CD4-positive, alpha-beta T cell treated with Interferon gamma for 1 hour (primary cell): ENCODE results near the gene GPALPP1.
A peak's percentile ranks its signal among the peaks of the same experiment; 100 is the strongest.
"Not testable (repeated sequence)": the region's sequence is repeated elsewhere in the genome, so short reads cannot be mapped to it uniquely, and the experiment has no call there.

Experiments
- DNase-seq: peaks from one replicate; pipeline ENCODE4 v3.0.0-alpha.2; 2020

The GPALPP1 gene

DNA sequence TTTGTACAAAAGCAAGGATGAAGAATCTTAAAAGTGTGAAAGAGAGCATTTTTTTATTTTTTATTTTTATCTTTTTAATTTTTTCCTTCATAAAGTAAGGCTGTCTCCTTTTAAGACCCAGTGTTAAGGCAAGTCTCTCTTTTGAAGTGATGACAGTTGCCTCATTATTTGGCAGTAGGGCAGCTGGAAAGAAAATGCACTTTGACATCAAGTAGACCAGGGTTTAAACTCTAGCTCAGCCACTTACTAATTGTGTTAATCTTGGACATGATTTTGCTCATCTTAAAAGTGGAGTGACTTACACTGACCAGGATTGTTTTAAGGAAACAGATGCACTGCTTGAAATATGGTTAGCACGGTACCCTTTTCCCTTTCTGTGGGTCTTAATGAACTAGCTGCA is 18.5 kb downstream of the GPALPP1 start:
- no peak for DNase-seq

- no peak for DNase-seq
These were observed 21.9 kb downstream of the GPALPP1 start for GRCh38 chr13:45011198-45011597.

- no peak for DNase-seq
These were observed 26.0 kb downstream of the GPALPP1 start for GRCh38 chr13:45015300-45015699.

- DNase-seq, result no peak
These were observed 27.6 kb downstream of the GPALPP1 start for GRCh38 chr13:45016792-45017425.

- not testable (repeated sequence) for DNase-seq
These were observed 30.6 kb downstream of the GPALPP1 start for GRCh38 chr13:45019981-45020380.

DNA sequence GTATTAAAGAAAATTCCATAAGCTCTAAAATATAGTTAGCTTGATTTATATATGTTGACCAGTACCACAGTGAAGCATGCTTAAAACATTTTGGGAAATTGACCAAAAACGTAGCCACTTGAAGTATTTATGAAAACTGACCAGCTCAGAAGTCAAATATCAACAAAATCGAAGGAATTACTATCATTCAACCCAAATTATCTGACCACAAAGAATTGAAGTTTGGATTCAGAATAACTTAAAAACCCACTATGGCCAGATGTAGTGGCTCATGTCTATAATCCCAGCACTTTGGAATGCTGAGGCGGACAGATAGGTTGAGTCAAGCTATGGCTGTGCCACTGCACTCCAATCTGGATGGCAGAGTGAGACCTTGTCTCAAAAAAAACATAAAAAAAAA is 31.9 kb downstream of the GPALPP1 start:
- no peak for DNase-seq

- no peak for DNase-seq
These were observed 35.5 kb downstream of the GPALPP1 start for GRCh38 chr13:45024847-45025246.

DNA sequence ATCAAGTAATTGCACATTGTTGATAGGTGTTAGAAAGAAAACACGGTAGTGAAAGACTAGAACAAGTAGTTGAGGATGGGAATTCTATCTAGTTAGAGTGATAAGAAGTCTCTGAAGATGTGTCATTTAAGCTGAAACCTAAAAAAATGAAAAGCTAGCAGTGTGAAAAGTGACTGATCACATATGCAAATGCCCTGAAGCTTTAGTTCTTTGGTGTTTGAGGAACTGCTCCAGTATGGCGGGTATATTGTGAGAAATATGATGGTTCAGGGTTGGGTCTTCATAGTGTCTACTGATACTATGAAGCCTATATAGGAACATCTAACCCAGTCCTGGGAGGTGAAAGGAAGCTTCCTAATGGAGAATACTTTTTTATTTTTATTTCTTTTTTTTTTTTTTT is 45.0 kb downstream of the GPALPP1 start:
- DNase-seq, result no peak

GRCh38 chr13:45036206-45036605 is 46.9 kb downstream of the GPALPP1 start:
- no peak for DNase-seq

DNA sequence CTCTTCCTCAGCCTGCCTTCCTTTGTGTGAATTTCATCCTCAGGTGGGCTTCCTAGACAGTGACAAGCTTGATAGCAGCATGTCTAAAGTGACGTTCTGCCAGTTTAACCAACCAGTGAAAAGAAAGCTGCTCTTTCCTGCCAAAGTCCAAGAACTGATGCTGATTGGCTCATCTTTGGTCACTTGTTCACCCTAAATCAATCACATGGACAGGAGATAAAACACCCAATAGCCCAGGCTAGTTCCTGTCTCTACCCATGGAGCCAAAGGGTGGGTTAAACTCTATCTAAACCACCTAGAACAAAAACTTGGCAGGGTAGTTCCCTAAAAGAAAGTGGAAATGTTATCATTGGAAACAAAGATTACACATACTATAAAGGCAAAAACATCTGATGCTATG is 50.8 kb downstream of the GPALPP1 start:
- no peak for DNase-seq

DNA sequence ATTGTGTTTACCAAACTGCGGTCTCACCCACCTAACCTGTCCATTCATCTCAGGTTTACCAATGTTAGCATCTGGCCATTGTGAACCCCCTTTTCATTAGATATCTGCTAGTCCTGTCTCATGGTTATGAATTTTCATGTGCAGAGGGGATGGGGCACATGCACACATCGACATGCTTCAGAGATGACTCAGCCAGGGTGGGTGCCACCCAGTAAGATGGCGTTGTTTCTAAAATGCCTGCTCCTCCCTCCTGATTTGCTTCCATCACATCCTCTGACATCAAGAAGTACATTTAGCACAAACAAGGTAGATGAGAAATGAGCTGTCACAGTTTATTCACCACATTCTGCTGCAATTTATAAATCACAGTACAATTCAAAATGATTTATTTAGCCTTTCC is 51.3 kb downstream of the GPALPP1 start:
- DNase-seq, result no peak

- DNase-seq, result no peak
These were observed 53.2 kb downstream of the GPALPP1 start for GRCh38 chr13:45042539-45042938.

DNA sequence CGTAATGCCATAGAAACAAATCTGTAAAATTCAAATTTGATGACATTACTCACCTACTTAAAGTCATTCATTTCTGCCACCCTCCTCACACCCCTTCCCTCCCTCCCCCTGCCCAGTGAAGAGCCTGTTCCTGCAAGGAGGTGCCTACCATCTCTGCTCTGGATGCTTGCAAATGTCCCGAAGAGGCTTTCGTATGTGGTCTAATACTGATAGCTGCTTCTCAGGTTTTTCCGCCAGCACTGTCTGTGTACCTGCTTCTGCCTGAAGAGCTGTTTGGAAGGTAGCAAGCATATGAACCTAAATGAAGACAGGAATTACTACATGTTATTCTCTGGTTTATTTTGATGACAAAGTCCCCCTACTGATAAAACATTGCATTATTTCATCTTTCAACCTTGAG is 57.1 kb downstream of the GPALPP1 start:
- DNase-seq, result no peak

- peak; percentile 72 for DNase-seq
These were observed 58.3 kb downstream of the GPALPP1 start for GRCh38 chr13:45047394-45048310.

- DNase-seq, result no peak
These were observed 59.6 kb downstream of the GPALPP1 start for GRCh38 chr13:45048890-45049407.

DNA sequence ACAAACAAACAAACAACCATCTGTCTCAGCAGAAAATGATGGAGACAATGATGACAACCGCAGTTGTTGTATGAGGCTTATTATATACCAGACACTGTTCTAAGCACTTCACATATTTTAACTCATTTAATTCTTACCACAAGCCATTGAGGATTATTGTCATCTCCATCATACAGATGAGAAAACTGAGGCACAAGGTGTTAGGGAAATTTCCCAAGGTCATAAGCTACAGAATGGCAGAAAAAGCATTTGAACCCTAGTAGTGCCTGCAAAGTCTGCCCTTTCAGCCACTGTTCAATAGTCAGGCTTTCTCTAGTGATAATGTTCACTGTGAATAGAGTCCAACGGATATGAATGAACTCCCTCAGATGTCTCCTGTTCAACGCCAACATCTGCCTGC is 60.1 kb downstream of the GPALPP1 start:
- DNase-seq, result no peak

DNA sequence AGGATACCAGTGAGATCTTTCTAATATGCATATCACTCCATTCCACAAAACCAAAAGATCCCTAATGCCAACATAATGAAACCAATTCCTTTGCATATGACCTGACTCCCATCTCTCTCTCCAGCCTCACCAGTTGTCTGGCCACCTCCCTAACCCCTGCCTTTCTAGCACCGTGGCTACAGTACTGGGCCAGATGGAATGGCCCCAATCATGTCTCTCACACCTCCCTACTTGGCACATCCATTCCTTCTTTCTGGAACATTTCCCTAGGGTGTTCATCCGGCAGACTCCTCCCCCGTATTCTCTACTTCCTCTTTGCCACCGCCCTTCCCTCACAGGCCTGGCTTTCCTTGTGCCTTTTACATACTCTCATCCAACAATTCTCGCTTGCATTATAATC is 62.0 kb downstream of the GPALPP1 start:
- no peak for DNase-seq

DNA sequence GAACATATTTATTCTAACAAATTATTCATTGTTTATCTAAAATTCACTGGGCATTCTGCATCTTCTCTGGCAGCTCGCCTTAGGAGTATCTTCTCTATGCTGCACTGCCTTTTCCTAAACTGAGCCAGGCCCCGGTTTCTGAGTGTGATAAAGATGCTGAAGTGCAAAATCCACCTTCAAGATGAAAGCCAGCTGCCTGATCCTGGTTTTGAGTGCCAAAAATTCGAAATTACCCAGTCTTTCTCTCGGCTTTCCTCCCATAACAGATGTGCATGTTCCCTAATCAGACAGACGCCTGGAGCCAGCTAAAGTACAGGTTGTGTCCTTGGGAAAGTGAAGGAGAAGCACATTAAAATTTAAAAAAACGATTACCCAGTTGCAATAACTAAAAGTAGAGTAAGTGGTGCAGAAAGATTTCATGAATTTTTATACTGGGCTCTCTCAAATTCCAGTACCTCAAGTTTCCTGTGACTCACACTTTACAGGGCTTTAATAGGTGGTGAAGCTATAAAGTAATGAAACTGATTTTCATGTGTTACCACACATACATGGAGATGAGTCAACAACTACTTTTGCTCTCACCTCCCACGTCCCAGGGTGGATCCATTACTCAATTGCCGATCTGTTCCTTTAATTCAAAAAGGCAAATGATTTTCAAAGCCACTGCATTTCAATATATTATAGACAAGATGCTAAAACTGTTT is 66.0 kb downstream of the GPALPP1 start:
- no peak for DNase-seq

GRCh38 chr13:45055902-45056648 is 66.7 kb downstream of the GPALPP1 start:
- DNase-seq, result no peak

GRCh38 chr13:45060062-45060461 is 70.7 kb downstream of the GPALPP1 start:
- DNase-seq, result no peak

DNA sequence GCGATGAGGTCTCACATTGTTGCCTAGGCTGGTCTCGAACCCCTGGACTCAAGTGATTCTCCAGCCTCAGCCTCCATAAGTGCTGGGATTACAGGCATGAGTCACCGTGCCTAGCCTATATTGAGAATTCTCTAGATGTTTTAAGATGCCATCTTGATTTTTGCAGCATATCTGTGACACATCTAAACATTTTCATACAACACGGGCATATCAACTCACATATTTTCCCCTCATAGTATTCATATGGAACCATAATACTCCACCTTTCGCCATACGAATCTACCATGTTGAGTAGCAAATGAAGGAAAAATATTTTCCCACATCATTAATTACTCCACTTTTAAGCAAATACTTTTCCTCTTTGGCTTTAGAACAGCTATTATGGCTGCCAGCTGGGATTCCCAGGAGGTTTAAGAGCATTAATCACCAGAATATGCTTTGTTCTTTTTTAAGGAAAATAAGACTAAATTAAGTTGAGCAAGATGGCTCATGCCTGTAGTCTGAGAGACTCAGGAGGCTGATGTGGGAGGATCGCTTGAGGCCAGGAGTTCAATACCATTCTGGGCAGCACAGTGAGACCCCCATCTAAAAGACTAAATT is 74.0 kb downstream of the GPALPP1 start:
- DNase-seq, result no peak

DNA sequence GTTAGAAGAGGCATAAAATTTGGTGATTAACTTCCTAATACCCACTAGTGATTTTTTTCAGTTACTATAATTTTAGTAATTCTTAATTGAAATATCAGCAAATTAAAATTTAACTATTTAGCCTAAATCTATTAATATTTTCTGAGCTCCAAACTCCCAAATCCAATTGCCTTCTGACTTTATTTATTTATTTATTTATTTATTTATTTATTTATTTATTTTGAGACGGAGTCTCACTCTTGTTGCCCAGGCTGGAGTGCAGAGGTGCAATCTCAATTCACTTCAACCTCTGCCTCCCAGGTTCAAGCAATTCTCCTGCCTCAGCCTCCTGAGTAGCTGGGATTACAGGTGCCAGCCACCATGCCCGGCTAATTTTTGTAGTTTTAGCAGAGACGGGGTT is 74.6 kb downstream of the GPALPP1 start:
- DNase-seq, result not testable (repeated sequence)
